Body of pancreas (tissue), 4 donors: Measurements from ENCODE around the gene TGM1. TPM values are rescaled to one million over a fixed set of nuclear protein-coding genes. Genes with fewer than 3 reads are reported as not detected.

Source experiments
- ATAC-seq: fragments of 150-250 bp; one replicate; pipeline ENCODE4 v1.9.1; 2016
- DNase-seq, 4 donors: peaks; one replicate each; pipeline ENCODE4 v3.0.0-alpha.2; 2019
- H3K27ac ChIP-seq, 4 donors: fragments of 200-600 bp; sonication (generic); 1 replicate in 3 of 4; 2 replicates in 1 of 4; pipeline versions ENCODE4 v1.5.1 to v1.6.1; 2016 to 2019; ENCODE audit warnings: mild to moderate bottlenecking in 1 of 4, mixed read lengths in 1 of 4, moderate library complexity in 1 of 4
- H3K27me3 ChIP-seq, 2 donors: fragments of 200-600 bp; sonication (generic); one replicate each; pipeline ENCODE4 v1.6.0; 2016; ENCODE audit warnings: mild to moderate bottlenecking in 1 of 2
- H3K36me3 ChIP-seq, 2 donors: fragments of 200-600 bp; sonication (generic); replicated peaks in 1 of 2; 2 replicates each; pipeline ENCODE4 v1.5.1; 2016; ENCODE audit warnings: low read depth in 2 of 2; ENCODE audit not compliant: insufficient read depth in 1 of 2
- H3K4me1 ChIP-seq: fragments of 200-600 bp; sonication (generic); one replicate; pipeline ENCODE4 v1.6.0; 2016
- H3K4me3 ChIP-seq, 2 donors: fragments of 200-600 bp; sonication (generic); 1 replicate in 1 of 2; 2 replicates in 1 of 2; pipeline ENCODE4 v1.5.1; 2016 to 2019
- H3K9me3 ChIP-seq, 3 donors: fragments of 200-600 bp; sonication (generic); 1 replicate in 2 of 3; 2 replicates in 1 of 3; pipeline ENCODE4 v1.5.1; 2016
- POLR2A ChIP-seq, 3 donors: fragments of 450-650 bp; IDR thresholded peaks; one replicate each; pipeline ENCODE4 v1.6.1; 2016; ENCODE audit warnings: antibody characterized with exemption in 3 of 3, mild to moderate bottlenecking in 2 of 3
- WGBS, 2 donors: methylation state at CpG; one replicate each; pipeline ENCODE4 v1.1.5; 2017; 5-methylcytosine and 5-hydroxymethylcytosine counted together
- intact Hi-C: fragments of 100-400 bp; cut with DNase I; formaldehyde crosslinking; loops from one replicate; pipeline ENCODE4 v1.15.1; 2023
- total RNA-seq, 2 donors: library from RNA; depleted of rRNA; stranded (reverse); fragments of >200 nt; gene quantifications; one replicate each; pipeline ENCODE4 v1.1.0, GENCODE V29; 2016
- TF ChIP-seq, protein P1 (sequence below), 7 experiments: fragments of 450-650 bp in 4 of 7; fragments of 200-600 bp in 3 of 7; sonication (generic) in 3 of 7; IDR thresholded peaks; one replicate each; pipeline ENCODE4 v1.5.1; 2016 to 2019; ENCODE audit warnings: antibody characterized with exemption in 7 of 7

The TGM1 gene
- total RNA-seq, 2 donors from 2014 or later: 2.9 to 13.8 TPM

DNA sequence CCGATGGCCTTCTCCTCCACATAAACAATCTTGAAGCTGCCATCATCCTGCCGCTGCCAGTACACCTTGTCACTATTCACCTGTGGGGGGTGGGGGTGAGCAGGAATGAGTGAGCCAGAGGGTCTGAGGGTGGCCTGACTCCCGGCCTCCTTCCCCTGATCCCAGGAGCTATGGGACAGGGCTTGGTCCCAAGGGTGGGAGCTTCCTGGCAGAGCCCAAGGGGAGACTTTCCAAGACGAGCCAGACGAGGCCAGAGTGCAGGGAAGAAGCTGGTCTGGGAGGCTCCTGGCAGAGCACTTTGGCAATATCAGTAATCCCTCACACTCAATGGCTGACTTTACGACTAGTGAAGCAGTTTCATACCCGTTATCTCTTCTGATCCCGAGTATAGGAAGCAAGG is 7.5 kb downstream of the TGM1 start:
- DNase-seq: no peak
- peaks cover 0 to 2% of the 10 kb centered on the region in 2 donors for H3K36me3 ChIP-seq
- no peaks in the 10 kb centered on the region for H3K27me3 ChIP-seq
- no peak for ATAC-seq
- no peak overlapping the region for H3K27ac ChIP-seq
- H3K4me3 ChIP-seq: no peak overlapping the region
- H3K4me1 ChIP-seq: peaks cover 15% of the 10 kb centered on the region
- TF ChIP-seq POLR2A (IDR thresholded peaks at IDR 0.05): no peak
- TF ChIP-seq, protein P1, sequence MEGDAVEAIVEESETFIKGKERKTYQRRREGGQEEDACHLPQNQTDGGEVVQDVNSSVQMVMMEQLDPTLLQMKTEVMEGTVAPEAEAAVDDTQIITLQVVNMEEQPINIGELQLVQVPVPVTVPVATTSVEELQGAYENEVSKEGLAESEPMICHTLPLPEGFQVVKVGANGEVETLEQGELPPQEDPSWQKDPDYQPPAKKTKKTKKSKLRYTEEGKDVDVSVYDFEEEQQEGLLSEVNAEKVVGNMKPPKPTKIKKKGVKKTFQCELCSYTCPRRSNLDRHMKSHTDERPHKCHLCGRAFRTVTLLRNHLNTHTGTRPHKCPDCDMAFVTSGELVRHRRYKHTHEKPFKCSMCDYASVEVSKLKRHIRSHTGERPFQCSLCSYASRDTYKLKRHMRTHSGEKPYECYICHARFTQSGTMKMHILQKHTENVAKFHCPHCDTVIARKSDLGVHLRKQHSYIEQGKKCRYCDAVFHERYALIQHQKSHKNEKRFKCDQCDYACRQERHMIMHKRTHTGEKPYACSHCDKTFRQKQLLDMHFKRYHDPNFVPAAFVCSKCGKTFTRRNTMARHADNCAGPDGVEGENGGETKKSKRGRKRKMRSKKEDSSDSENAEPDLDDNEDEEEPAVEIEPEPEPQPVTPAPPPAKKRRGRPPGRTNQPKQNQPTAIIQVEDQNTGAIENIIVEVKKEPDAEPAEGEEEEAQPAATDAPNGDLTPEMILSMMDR (IDR thresholded peaks at IDR 0.05): no peak
- H3K9me3 ChIP-seq: no peaks in the 10 kb centered on the region
- 88 to 93% methylated on average over 8 of the region's 8 CpGs for WGBS, 2 donors
- intact Hi-C loops: no loop called here

DNA sequence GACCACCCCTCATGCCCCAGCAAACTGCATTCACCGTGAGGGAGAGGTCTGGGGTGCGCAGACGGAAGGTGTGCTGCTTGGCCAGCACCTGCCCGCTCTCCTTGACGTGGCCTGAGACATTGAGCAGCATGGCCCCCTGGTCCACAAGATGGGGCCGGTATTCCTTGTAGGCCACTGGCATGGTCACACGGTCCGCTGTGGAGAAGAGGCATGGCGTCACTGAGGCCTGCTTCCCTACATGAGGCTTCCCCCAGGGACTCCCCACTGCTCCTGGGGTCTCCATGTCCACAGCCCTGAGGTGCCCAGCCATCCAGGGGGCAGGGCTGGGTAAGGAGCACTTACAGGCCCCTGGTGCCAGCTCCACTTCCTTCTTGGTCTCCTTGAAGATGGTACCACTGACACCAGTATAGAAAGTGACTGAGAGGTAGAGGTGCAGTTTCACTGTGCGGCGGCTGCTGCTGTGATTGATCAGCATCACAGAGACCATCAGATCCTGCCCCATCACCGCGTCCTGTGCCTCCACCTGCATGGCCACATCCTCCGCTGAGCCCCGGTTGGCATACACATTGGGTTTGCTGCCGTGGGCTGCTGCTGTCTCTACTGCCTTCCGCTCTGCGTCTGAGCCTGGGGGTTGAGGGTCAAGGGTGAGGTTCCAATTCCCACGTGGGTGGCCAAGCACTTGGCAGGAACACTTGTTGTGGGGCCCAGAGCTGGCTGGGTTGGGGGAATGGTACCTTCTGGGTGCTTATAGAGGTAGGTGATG is 8.2 kb downstream of the TGM1 start:
- TF ChIP-seq POLR2A (IDR thresholded peaks at IDR 0.05): no peak
- TF ChIP-seq, protein P1 (IDR thresholded peaks at IDR 0.05): no peak
- H3K27me3 ChIP-seq: no peaks in the 10 kb centered on the region
- intact Hi-C loops: loop anchor here (5.0 kb wide), 1 partner anchor 32 kb away; no protein-coding TSS in a partner anchor
- no peaks in the 10 kb centered on the region for H3K9me3 ChIP-seq
- ATAC-seq: no peak
- no peak overlapping the region for H3K4me3 ChIP-seq
- H3K27ac ChIP-seq: no peak overlapping the region
- H3K36me3 ChIP-seq: peaks cover 0 to 2% of the 10 kb centered on the region in 2 donors
- no peak for DNase-seq
- WGBS, 2 donors: 91 to 93% methylated on average over 7 to 19 of the region's 19 CpGs
- H3K4me1 ChIP-seq: peaks cover 9% of the 10 kb centered on the region

- 79% methylated on average over 7 of the region's 7 CpGs for WGBS, 2 donors
- intact Hi-C loops: loop anchor here (5.0 kb wide), 1 partner anchor 33 kb away; no protein-coding TSS in a partner anchor
- ATAC-seq: no peak
- Histone ChIP-seq H3K4me1 (no peaks in the 10 kb centered on the region), H3K9me3 (no peaks in the 10 kb centered on the region), H3K27ac (no peak overlapping the region), H3K36me3 (peaks cover 0 to 2% of the 10 kb centered on the region in 2 donors), H3K27me3 (no peaks in the 10 kb centered on the region), H3K4me3 (no peak overlapping the region)
- TF ChIP-seq, protein P1 (IDR thresholded peaks at IDR 0.05): no peak
- TF ChIP-seq POLR2A (IDR thresholded peaks at IDR 0.05): no peak
- no peak for DNase-seq
Observed at GRCh38 chr14:24253936-24254335, 9.0 kb downstream of the TGM1 start.

GRCh38 chr14:24252289-24253124 is 10.5 kb downstream of the TGM1 start:
- 80 to 81% methylated on average over 8 to 11 of the region's 11 CpGs for WGBS, 2 donors
- H3K4me1 ChIP-seq: no peaks in the 10 kb centered on the region
- ATAC-seq (no peak), DNase-seq (no peak)
- no peaks in the 10 kb centered on the region for H3K9me3 ChIP-seq
- no peak overlapping the region for H3K4me3 ChIP-seq
- H3K27ac ChIP-seq: no peak overlapping the region
- intact Hi-C loops: loop anchor here (5.0 kb wide), 1 partner anchor 35 kb away; no protein-coding TSS in a partner anchor
- peaks cover 0 to 2% of the 10 kb centered on the region in 2 donors for H3K36me3 ChIP-seq
- no peak for TF ChIP-seq POLR2A (IDR thresholded peaks at IDR 0.05)
- no peaks in the 10 kb centered on the region for H3K27me3 ChIP-seq

DNA sequence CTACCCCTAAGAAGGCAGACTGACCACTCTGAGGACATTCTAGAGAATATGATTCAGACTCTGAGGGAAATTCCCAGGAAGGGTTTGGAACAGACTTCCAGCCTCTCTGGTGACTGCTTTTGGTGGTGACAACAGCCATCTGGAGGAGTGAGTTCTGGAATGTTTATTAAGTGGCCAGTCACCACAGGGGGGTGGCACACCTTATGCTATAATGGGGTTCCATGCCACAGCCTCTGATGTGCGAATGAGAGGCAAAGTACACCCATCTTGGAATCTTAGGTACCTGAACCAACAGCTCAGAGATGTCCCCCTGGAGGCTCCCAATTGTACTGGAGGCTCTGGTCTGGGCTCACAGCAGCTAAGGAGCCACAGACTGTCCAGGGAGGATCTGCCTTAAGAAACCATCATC is 11.1 kb downstream of the TGM1 start:
- no peak overlapping the region for H3K4me3 ChIP-seq
- H3K4me1 ChIP-seq: no peaks in the 10 kb centered on the region
- H3K9me3 ChIP-seq: no peaks in the 10 kb centered on the region
- TF ChIP-seq POLR2A (IDR thresholded peaks at IDR 0.05): no peak
- TF ChIP-seq, protein P1 (IDR thresholded peaks at IDR 0.05): no peak
- ATAC-seq: no peak
- WGBS, 2 donors: 86 to 90% methylated on average over 1 of the region's 1 CpG
- peaks cover 0 to 2% of the 10 kb centered on the region in 2 donors for H3K36me3 ChIP-seq
- DNase-seq: no peak
- intact Hi-C loops: loop anchor here (5.0 kb wide), 1 partner anchor 35 kb away; no protein-coding TSS in a partner anchor
- no peaks in the 10 kb centered on the region for H3K27me3 ChIP-seq
- H3K27ac ChIP-seq: no peak overlapping the region
